Measurements from ENCODE around the gene GABBR2.

GABBR2 gene

GRCh38 chr9:98599566-98600216 lies 109.0 kb downstream of the GABBR2 start:
- DNase-seq = no peak
- no peak for TF ChIP-seq CTCF (IDR thresholded peaks at IDR 0.05)
- Mint-ChIP-seq H3K27ac (no peak overlapping the region), H3K4me3 (no peak overlapping the region), H3K9me3 (no peaks in the 10 kb centered on the region), H3K4me1 (peaks cover 18% of the 10 kb centered on the region), H3K36me3 (ENCODE audit: low read depth) (no peaks in the 10 kb centered on the region), H3K27me3 (ENCODE audit: low read depth, poor library complexity) (peaks cover 30% of the 10 kb centered on the region)

GRCh38 chr9:98598861-98599260 lies 109.9 kb downstream of the GABBR2 start:
- no peak for DNase-seq
- Mint-ChIP-seq H3K4me3 (no peak overlapping the region), H3K9me3 (no peaks in the 10 kb centered on the region), H3K27ac (no peak overlapping the region), H3K36me3 (ENCODE audit: low read depth) (no peaks in the 10 kb centered on the region), H3K27me3 (ENCODE audit: low read depth, poor library complexity) (peaks cover 26% of the 10 kb centered on the region), H3K4me1 (peaks cover 18% of the 10 kb centered on the region)
- no peak for TF ChIP-seq CTCF (IDR thresholded peaks at IDR 0.05)

- no peak for TF ChIP-seq CTCF (IDR thresholded peaks at IDR 0.05)
- no peak for DNase-seq
- peaks cover 9% of the 10 kb centered on the region for H3K4me1 Mint-ChIP-seq
- H3K27ac Mint-ChIP-seq = no peak overlapping the region
- H3K4me3 Mint-ChIP-seq = no peak overlapping the region
- no peaks in the 10 kb centered on the region for H3K9me3 Mint-ChIP-seq
- H3K36me3 Mint-ChIP-seq (ENCODE audit: low read depth) = no peaks in the 10 kb centered on the region
- H3K27me3 Mint-ChIP-seq (ENCODE audit: low read depth, poor library complexity) = peaks cover 22% of the 10 kb centered on the region
Observed at GRCh38 chr9:98597236-98597771, 111.4 kb downstream of the GABBR2 start.

GRCh38 chr9:98596486-98596885 lies 112.2 kb downstream of the GABBR2 start:
- Mint-ChIP-seq H3K4me1 (peaks cover 9% of the 10 kb centered on the region), H3K4me3 (no peak overlapping the region), H3K36me3 (ENCODE audit: low read depth) (no peaks in the 10 kb centered on the region), H3K27me3 (ENCODE audit: low read depth, poor library complexity) (peaks cover 24% of the 10 kb centered on the region), H3K9me3 (no peaks in the 10 kb centered on the region), H3K27ac (no peak overlapping the region)
- DNase-seq = no peak
- TF ChIP-seq CTCF (IDR thresholded peaks at IDR 0.05) = no peak

- H3K9me3 Mint-ChIP-seq = no peaks in the 10 kb centered on the region
- no peak overlapping the region for H3K4me3 Mint-ChIP-seq
- H3K4me1 Mint-ChIP-seq = peaks cover 3% of the 10 kb centered on the region
- DNase-seq = no peak
- no peaks in the 10 kb centered on the region for H3K36me3 Mint-ChIP-seq (ENCODE audit: low read depth)
- peaks cover 29% of the 10 kb centered on the region for H3K27me3 Mint-ChIP-seq (ENCODE audit: low read depth, poor library complexity)
- no peak overlapping the region for H3K27ac Mint-ChIP-seq
- no peak for TF ChIP-seq CTCF (IDR thresholded peaks at IDR 0.05)
Observed at GRCh38 chr9:98594546-98595160, 114.1 kb downstream of the GABBR2 start.

Data from nephron progenitor cell (in vitro differentiated cells).